OCI-LY7 (cell line): Measurements from ENCODE around the gene CISTR.

Experiments
- CTCF ChIP-seq: fragments of 200-600 bp; sonication (generic); conservative IDR thresholded peaks from 2 replicates; pipeline ENCODE4 v1.5.1; 2014; ENCODE audit warnings: mild to moderate bottlenecking, antibody characterized with exemption, low read length, moderate library complexity, mixed read lengths
- EZH2phosphoT487 ChIP-seq: fragments of 200-600 bp; sonication (generic); IDR thresholded peaks from 2 replicates; pipeline ENCODE4 v1.6.1; 2018; ENCODE audit warnings: low read depth, borderline replicate concordance, mild to moderate bottlenecking, mixed run types, antibody characterized with exemption, low read length, moderate library complexity, mixed read lengths

DNA sequence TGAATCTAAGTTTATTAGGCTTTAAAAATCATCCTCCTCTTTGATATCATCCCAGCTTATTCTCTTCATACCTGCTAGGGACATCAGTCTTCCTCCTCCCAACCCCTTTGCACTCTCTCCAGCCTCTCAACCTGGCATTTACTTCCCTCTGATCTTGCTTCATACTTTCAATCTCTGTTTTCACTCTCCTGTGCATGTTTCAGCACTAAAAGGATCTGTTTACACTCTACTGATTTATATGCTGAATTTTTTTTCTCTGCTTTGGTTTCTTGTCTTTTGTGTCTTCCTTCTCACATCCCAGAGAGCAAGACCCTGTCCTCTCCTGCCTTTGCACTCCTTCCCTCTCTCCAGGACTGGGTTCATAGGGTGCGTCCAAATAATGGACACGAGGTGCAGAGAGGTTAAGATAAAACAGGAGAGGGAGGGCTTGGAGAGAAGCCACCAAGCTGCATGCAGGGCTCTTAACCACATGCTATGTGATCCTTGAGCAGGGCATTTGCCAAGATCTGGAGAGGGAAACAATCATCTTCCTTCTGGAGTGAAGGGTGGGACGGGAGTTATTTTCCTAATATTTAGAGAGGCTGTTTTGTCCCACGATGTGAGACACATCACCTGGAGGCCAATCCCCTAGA lies 3.0 kb upstream of the CISTR start:
- TF ChIP-seq CTCF = no peak
- no peak for TF ChIP-seq EZH2phosphoT487
